GM12878 (cell line): ENCODE results near the gene DCDC1. TPM values are rescaled to one million over a fixed set of nuclear protein-coding genes. Genes with fewer than 3 reads are reported as not detected.

Experiments used
- ATAC-seq: fragments of 200-7000 bp; cut with Tn5 transposase; 3 replicates; pipeline ENCODE4 v1.9.1; 2020; ENCODE audit warnings: mild to moderate bottlenecking, moderate library complexity
- BruUV-seq: library from RNA; stranded (reverse); fragments of 400-500 nt; replicated peaks from 2 replicates; lab custom pipeline; 2021; lab: Mats Ljungman, UMichigan
- CTCF ChIA-PET: fragments of 300-600 bp; sonication (Branson Sonifier 250); formaldehyde crosslinking; extraction: SDS; loops from one replicate; lab custom pipeline; 2021; ENCODE audit warnings: inconsistent platforms; lab: Yijun Ruan, JAX
- POLR2A ChIA-PET: fragments of 350-600 bp; formaldehyde crosslinking; extraction: SDS; loops from one replicate; lab custom pipeline; 2021; ENCODE audit warnings: inconsistent platforms; lab: Charles Lee
- RAD21 ChIA-PET: fragments of 300-600 bp; sonication (Branson Sonifier 250); formaldehyde crosslinking; loops from one replicate; lab custom pipeline; 2023; ENCODE audit warnings: antibody characterized with exemption; ENCODE audit not compliant: unreplicated experiment; lab: Charles Lee
- SMC1A ChIA-PET: fragments of 300-600 bp; sonication (Branson Sonifier 250); formaldehyde crosslinking; loops from one replicate; lab custom pipeline; 2023; ENCODE audit not compliant: unreplicated experiment, uncharacterized antibody; lab: Charles Lee
- DNase-seq: peaks from one replicate; pipeline ENCODE4 v3.0.0-alpha.2; 2011; ENCODE audit warnings: low read depth, low spot score
- FAIRE-seq: peaks from 3 replicates; lab custom pipeline; 2011; peaks lifted over from hg19 to GRCh38; lab: Jason Lieb, UNC
- H2AFZ ChIP-seq: 2 replicates; pipeline ENCODE4 v1.6.0; 2011; ENCODE audit warnings: low read depth, low read length, control low read depth; ENCODE audit not compliant: control insufficient read depth
- H3K27ac ChIP-seq: 2 replicates; pipeline ENCODE4 v1.5.1; 2011; ENCODE audit warnings: control low read depth; ENCODE audit not compliant: control insufficient read depth, insufficient read depth
- H3K27me3 ChIP-seq, 2 experiments: replicated peaks in 1 of 2; 2 replicates each; pipeline versions ENCODE4 v1.6.0 to v1.6.1; 2011; ENCODE audit warnings: low read length in 1 of 2; ENCODE audit not compliant: control insufficient read depth in 2 of 2, insufficient read depth in 2 of 2
- H3K36me3 ChIP-seq, 2 experiments: 2 replicates each; pipeline ENCODE4 v1.5.1; 2011; ENCODE audit warnings: low read length in 1 of 2; ENCODE audit not compliant: control insufficient read depth in 2 of 2, insufficient read depth in 2 of 2
- H3K4me1 ChIP-seq: 2 replicates; pipeline ENCODE4 v1.6.1; 2011; ENCODE audit warnings: mild to moderate bottlenecking, low read length, moderate library complexity, mixed read lengths; ENCODE audit not compliant: control insufficient read depth, insufficient read depth
- H3K4me2 ChIP-seq: 2 replicates; pipeline ENCODE4 v1.6.0; 2011; ENCODE audit warnings: control low read depth; ENCODE audit not compliant: control insufficient read depth, insufficient read depth
- H3K4me3 ChIP-seq: fragments of 200-600 bp; sonication (generic); 2 replicates; pipeline ENCODE4 v1.5.1; 2016
- H3K79me2 ChIP-seq: 2 replicates; pipeline ENCODE4 v1.6.0; 2011; ENCODE audit warnings: low read length; ENCODE audit not compliant: control insufficient read depth, insufficient read depth
- H3K9ac ChIP-seq: 2 replicates; pipeline ENCODE4 v1.8.0; 2011; ENCODE audit warnings: low read length, control low read depth, mixed read lengths; ENCODE audit not compliant: control insufficient read depth, insufficient read depth
- H3K9me3 ChIP-seq: replicated peaks from 3 replicates; pipeline ENCODE4 v1.5.1; 2011; ENCODE audit warnings: mild to moderate bottlenecking, low read length; ENCODE audit not compliant: control insufficient read depth, insufficient read depth
- H4K20me1 ChIP-seq: 2 replicates; pipeline ENCODE4 v1.6.0; 2011; ENCODE audit not compliant: control insufficient read depth, insufficient read depth
- ASH2L ChIP-seq: fragments of 300-600, 200-600 bp; sonication (generic); IDR thresholded peaks from 2 replicates; pipeline ENCODE4 v1.6.1; 2017; ENCODE audit warnings: low read depth, mild to moderate bottlenecking, borderline replicate concordance
- CREB1 ChIP-seq: IDR thresholded peaks from 2 replicates; pipeline ENCODE4 v1.6.1; 2012; ENCODE audit warnings: low read depth, mild to moderate bottlenecking, inconsistent platforms
- KLF5 ChIP-seq: fragments of 450-650 bp; IDR thresholded peaks from 2 replicates; pipeline ENCODE4 v1.6.1; 2014; ENCODE audit warnings: mild to moderate bottlenecking; ENCODE audit not compliant: partially characterized antibody
- MXI1 ChIP-seq: fragments of 150-350 bp; IDR thresholded peaks from 2 replicates; pipeline ENCODE4 v1.6.1; 2011; ENCODE audit warnings: low read depth, mild to moderate bottlenecking, inconsistent platforms, low read length, improper control_type of control experiment
- PAX8 ChIP-seq: fragments of 450-650 bp; IDR thresholded peaks from 2 replicates; pipeline ENCODE4 v1.6.1; 2017; ENCODE audit warnings: mild to moderate bottlenecking, moderate library complexity
- RFX5 ChIP-seq: IDR thresholded peaks from 2 replicates; pipeline ENCODE4 v1.6.1; 2011; ENCODE audit warnings: low read depth, low read length, improper control_type of control experiment
- SMC3 ChIP-seq: IDR thresholded peaks from 2 replicates; pipeline ENCODE4 v1.6.1; 2011; ENCODE audit warnings: low read length, improper control_type of control experiment, borderline replicate concordance
- ZNF622 ChIP-seq: fragments of 450-650 bp; IDR thresholded peaks from 2 replicates; pipeline ENCODE4 v1.6.1; 2017; ENCODE audit warnings: mild to moderate bottlenecking, inconsistent platforms
- WGBS: methylation state at CpG from one replicate; pipeline ENCODE4 v1.1.6; 2016; ENCODE audit warnings: low lambda C conversion rate; ENCODE audit not compliant: insufficient replicate concordance, insufficient coverage; ENCODE audit errors: missing lambda C conversion rate; 5-methylcytosine and 5-hydroxymethylcytosine counted together
- in situ Hi-C: fragments of 300-500 bp; cut with MboI; formaldehyde crosslinking; loops from 9 replicates; pipeline ENCODE4 v1.14.3; 2018; ENCODE audit warnings: mixed read lengths
- intact Hi-C: fragments of 100-400 bp; cut with micrococcal nuclease; formaldehyde crosslinking; loops from one replicate; pipeline ENCODE4 v1.14.2; 2022; ENCODE audit not compliant: unreplicated experiment
- polyA plus RNA-seq, 11 experiments: library from polyadenylated mRNA; depleted of rRNA in 4 of 11; unstranded in 6 of 11; stranded (reverse) in 5 of 11; fragments of >200 nt; fragmentation: Nextera tagmentation in 4 of 11; fragmentation: Illumina TruSeq in 1 of 11; extraction: Ambion mirVana in 4 of 11; extraction: Trizol in 1 of 11; gene quantifications; 1 replicate in 1 of 11; 2 replicates in 10 of 11; pipeline versions ENCODE4 v1.2.1 to v1.2.3, GENCODE V29; 2011 to 2016; ENCODE audit warnings: inconsistent platforms in 2 of 11, missing spikeins in 2 of 11, low read depth in 1 of 11
- total RNA-seq, 4 experiments: library from RNA; depleted of rRNA in 3 of 4; stranded (reverse); fragments of >200 nt in 3 of 4; fragmentation: Illumina TruSeq in 1 of 4; extraction: Trizol in 1 of 4; gene quantifications; 2 replicates each; pipeline versions ENCODE4 v1.2.1 to v1.2.3, GENCODE V29; 2013 to 2021

Gene DCDC1
- total and polyA plus RNA-seq, 10 of the 15 experiments (the other 5 are each of a cell fraction or from before 2014, with no cell fraction given), result not detected

- TF ChIP-seq CREB1, result no peak
- TF ChIP-seq ZNF622, result no peak
- no peak for TF ChIP-seq KLF5
- no peak for TF ChIP-seq MXI1
- TF ChIP-seq, all 136 proteins: peak for 0
These were observed 538.9 kb downstream of the DCDC1 start (continued) for GRCh38 chr11:30830681-30831080.

- CTCF ChIA-PET, result no interaction called here
- ATAC-seq (no peak), DNase-seq (no peak), FAIRE-seq (no peak)
- BruUV-seq, result no TSS peak
- H3K27ac ChIP-seq, result no peak overlapping the region
- H3K36me3 ChIP-seq, result no peaks in the 10 kb centered on the region
- intact Hi-C loops (no loop called here), in situ Hi-C loops (no loop called here)
- no peaks in the 10 kb centered on the region for H3K79me2 ChIP-seq
- RAD21 ChIA-PET, result no interaction called here
- POLR2A ChIA-PET, result interaction anchor here (0.7 kb wide), 1 partner anchor 30 kb away, joined by 3 read pairs; no protein-coding TSS in a partner anchor
- no peak overlapping the region for H2AFZ ChIP-seq
- no peak overlapping the region for H3K4me2 ChIP-seq
- no peaks in the 10 kb centered on the region for H3K27me3 ChIP-seq
- SMC1A ChIA-PET, result no interaction called here
- no peak overlapping the region for H3K4me3 ChIP-seq
- 22% methylated on average over 4 of the region's 4 CpGs for WGBS
- no peaks in the 10 kb centered on the region for H3K4me1 ChIP-seq
- no peak for TF ChIP-seq ASH2L
- TF ChIP-seq PAX8, result no peak
- TF ChIP-seq RFX5, result no peak
- no peak for TF ChIP-seq SMC3
- H3K9ac ChIP-seq, result no peak overlapping the region
- no peaks in the 10 kb centered on the region for H3K9me3 ChIP-seq
- no peaks in the 10 kb centered on the region for H4K20me1 ChIP-seq
These were observed 542.6 kb downstream of the DCDC1 start for GRCh38 chr11:30826911-30827310.
